ENCODE results near the gene NCR2.

DNA sequence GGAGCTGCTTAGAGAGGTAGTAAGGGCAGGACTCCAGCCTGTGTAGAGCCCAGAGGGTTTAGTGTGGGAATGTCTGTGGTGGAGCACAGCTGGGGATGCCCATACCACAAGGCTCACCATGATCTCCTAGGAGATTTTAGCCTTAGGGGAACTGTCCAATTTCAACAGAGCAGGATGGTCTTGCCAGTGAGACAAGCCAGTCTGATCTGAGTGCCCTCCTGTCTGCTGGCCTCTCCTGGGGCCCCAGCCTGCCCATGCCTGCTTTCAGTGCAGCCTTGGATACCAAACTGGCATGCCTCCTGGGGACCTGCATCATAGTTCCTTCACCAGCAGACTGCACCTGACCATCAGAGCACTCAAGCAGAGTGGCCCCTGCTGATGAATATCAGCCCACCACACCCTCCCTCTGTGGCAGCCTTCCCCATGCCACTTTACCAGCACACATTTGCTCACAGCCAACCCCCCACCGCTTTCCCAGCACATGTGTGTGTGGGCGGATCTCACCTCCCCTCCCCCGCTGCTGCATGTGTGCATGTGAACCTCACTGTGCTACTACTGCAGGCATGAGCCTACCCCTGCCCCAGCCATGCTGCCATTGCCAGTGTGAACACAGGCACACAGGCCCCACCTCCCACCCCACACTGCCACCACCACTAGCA is 41.1 kb upstream of the NCR2 start:
- TF ChIP-seq, protein P1, sequence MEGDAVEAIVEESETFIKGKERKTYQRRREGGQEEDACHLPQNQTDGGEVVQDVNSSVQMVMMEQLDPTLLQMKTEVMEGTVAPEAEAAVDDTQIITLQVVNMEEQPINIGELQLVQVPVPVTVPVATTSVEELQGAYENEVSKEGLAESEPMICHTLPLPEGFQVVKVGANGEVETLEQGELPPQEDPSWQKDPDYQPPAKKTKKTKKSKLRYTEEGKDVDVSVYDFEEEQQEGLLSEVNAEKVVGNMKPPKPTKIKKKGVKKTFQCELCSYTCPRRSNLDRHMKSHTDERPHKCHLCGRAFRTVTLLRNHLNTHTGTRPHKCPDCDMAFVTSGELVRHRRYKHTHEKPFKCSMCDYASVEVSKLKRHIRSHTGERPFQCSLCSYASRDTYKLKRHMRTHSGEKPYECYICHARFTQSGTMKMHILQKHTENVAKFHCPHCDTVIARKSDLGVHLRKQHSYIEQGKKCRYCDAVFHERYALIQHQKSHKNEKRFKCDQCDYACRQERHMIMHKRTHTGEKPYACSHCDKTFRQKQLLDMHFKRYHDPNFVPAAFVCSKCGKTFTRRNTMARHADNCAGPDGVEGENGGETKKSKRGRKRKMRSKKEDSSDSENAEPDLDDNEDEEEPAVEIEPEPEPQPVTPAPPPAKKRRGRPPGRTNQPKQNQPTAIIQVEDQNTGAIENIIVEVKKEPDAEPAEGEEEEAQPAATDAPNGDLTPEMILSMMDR (IDR thresholded peaks at IDR 0.05): no peak
- no peak for TF ChIP-seq POLR2A (IDR thresholded peaks at IDR 0.05)

Measured in lower leg skin (tissue), 3 donors.